Measurements from ENCODE around the gene EPG5.
"Not testable (repeated sequence)": the region's sequence is repeated elsewhere in the genome, so short reads cannot be mapped to it uniquely, and the experiment has no call there.

EPG5 gene

GRCh38 chr18:45967007-45967706 is at the start of gene EPG5:
Gene EPG5 (minus strand): TSS chr18:45967329. CDS start chr18:45967239, 90 bp downstream.
- peak; percentile 90 for DNase-seq

DNA sequence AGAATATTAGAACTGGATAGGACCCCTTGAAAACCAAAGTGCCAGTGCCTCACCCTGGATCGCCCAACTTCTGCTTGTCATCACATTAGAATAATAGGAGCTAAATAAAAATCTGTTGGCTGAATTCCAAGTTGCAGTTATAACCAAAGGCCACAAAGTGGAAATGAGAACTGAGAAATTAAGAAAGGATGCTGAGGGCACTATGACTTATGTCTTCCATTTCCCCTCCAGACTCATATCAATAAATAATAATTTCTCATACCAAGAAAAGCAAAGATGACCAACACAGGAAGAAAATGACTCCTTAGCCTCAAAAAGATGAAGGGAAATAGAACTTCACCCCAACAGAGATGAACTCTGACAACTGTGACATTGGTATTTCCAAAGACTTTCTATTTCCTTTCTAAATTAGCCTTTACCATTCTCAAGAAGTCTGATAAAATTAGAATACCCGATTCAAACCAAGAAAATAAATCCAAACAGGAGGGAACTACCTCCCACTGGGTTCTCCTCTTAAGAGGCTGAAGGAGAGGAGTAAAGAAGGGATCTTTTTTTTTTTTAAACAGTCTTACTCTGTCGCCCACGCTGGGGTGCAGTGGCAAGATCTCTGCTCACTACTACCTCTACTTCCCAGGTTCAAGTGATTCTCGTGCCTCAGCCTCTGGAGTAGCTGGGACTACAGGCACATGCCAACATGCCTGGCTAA is 46.5 kb upstream of the EPG5 start:
- no peak for DNase-seq

DNA sequence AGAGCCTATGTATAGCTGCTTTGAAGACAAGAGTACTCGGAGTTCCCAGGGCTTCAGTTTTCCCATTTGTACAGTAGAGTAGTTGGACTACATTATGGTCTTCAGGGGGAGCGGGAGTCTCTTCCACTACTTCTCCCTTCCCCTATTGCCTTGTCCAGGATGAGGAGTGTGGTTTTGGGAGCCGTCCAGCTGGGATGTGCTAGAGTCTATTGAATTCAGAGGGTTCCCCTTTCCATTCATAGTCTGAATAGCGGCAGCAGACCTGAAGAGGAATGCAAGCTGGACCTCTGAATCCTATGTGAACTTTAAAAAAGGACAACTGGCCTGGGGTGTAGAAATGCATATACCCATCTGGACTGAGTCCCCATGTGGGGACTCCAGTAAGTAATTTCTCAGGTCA is 43.5 kb upstream of the EPG5 start:
- DNase-seq = no peak

DNA sequence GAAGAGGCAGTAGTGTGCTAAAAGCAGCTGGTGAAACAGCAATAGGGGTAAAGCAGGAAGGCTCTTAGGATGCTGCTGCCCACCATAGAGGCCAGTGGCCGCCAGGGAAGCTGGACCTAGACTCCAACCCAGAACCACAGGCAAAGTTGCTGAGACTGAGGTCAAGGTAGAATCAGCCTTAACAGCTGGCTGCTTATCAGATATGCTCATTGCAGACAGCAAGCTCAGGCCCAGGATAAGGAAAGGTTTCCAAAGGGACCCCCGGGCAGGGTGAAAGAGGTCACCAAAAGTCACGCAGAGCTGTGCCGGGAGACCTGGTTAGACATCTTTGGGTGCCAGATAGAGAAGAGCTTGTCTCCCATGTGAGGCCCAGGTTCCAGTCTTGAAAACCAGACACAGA is 42.9 kb upstream of the EPG5 start:
- DNase-seq = no peak

DNA sequence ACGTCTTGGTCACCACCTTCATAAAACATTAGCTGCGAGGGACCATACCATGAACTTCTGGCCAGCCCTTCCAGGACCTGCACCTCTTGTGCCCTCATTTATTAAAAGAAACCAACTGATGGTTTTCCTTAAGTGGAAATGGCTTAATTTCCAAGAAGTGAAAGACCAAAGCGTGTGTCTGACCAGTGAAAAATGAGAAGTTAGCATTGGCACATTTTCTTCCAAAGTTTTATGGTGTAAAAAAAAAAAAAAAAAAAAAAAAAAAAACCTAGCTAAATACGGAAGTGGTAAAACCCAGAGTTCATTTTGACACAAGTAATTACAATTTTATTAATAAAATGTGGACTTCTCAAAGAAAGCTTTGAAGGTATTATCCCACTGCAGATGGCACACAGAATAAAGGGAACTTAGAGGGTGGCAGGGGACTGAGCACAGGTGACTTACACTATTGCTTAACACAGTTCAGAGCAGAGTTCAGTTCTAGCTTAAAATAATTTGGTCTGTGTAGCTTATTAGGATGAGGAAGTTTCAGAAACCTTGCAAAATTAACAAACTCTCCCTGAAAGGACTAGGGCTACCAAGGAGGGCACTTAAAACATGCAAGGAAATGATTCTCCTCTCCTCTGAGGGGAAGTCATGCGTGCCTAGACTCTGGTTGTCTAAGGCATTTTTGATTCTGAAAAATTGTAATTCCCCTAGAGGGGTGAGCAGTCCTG is 42.2 kb upstream of the EPG5 start:
- no peak for DNase-seq

DNA sequence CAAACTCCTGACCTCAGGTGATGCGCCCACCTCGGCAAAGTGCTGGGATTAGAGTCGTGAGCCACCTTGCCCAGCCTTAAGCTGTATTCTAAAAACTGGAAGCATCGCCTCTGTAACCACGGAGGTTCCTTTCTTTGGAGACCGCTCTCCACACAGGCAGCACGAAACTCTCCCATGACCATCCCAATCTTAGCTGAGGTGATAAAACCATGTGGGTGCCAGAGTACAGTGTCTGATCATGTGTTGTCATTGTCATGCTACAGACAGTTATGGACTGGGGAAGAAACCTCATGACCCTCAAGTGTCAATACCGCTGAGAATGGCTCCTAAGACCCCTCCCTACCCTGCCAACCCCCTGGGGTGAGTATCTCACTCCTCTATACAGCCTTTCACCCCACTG is 41.4 kb upstream of the EPG5 start:
- no peak for DNase-seq

GRCh38 chr18:46007165-46007564 is 40.0 kb upstream of the EPG5 start:
- no peak for DNase-seq

DNA sequence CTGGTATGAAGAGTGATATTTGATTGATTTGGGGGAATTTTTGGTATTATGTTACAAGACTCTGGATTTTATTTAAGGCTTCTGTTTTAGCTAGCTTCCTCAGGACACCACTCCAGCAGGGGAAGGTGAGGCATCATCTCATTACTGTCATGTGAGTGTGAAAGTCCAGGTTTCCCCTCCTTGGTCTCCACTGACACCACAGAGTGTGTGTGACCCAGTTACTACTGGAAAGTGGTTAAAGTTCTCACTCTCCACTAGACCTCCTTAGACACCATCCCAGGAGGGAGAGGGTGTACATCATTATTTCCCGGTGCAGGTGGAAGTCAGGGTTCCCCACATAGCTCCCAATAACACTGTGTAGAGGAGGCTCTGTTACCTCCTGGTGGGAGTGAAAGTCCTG is 35.8 kb upstream of the EPG5 start:
- no peak for DNase-seq

GRCh38 chr18:46001892-46002291 is 34.8 kb upstream of the EPG5 start:
- DNase-seq = no peak

GRCh38 chr18:46001074-46001473 is 33.9 kb upstream of the EPG5 start:
- DNase-seq = no peak

DNA sequence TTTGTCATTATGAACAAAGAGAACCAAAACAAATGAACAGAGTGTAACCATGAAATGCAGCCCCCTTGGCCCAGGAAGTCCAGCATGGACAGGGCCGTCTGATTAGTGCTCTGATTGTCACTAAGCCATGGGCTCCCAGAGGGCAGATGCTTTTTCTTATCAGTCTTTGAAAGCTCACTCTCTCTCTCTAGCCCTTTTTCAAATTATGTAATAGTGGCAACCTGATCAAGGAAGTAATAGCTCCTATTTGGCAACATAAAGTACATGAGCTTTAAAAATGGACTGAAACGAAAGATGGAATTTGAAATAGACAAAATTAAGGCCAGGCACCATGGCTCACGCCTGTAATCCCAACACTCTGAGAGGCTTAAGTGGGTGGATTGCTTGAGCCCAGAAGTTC is 32.4 kb upstream of the EPG5 start:
- DNase-seq = no peak

- no peak for DNase-seq
These were observed 31.1 kb upstream of the EPG5 start for GRCh38 chr18:45998244-45998643.

DNA sequence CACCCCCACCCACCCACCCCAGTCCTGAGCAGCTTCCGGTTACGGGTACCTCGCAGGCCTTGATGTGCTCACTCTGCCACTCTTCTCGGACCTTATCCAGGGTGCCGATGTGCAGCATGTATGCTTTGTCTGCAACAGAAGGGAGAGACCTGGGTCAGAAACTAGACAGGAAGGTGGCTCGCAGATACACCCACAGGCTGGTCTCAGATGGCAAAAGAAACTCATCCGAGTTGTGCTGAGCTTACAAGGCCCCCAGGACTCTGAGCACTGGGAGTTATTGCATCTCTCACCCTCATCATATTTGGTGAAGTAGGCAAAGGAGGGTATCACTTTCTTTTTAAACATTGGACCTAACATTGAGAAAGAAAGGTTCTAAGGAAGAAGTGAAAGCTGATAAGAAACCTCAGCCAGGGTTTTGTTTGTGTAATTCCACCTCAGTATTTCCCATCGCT is 30.6 kb upstream of the EPG5 start:
- no peak for DNase-seq

DNA sequence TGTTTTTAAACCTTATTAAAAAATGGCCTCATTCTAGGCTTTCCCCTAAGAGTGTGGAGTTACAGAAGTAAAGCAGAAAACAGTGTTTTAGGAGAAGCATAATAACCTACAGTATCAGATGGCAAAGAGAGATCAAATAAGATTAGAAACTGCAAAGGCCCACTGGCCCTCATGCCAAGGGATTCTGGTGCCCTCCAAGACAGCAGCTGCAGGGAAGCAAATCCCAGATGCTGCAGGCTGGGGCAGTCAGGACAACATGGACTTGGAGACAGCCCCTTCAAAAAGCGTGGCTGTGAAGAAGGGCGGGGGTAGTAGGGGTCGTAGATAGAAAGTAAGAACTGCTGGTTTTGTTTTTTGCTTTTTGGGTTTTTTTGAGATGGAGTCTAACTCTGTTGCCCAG is 28.3 kb upstream of the EPG5 start:
- DNase-seq = no peak

- no peak for DNase-seq
These were observed 26.3 kb upstream of the EPG5 start for GRCh38 chr18:45993438-45993837.

- not testable (repeated sequence) for DNase-seq
These were observed 25.4 kb upstream of the EPG5 start for GRCh38 chr18:45992527-45992926.

DNA sequence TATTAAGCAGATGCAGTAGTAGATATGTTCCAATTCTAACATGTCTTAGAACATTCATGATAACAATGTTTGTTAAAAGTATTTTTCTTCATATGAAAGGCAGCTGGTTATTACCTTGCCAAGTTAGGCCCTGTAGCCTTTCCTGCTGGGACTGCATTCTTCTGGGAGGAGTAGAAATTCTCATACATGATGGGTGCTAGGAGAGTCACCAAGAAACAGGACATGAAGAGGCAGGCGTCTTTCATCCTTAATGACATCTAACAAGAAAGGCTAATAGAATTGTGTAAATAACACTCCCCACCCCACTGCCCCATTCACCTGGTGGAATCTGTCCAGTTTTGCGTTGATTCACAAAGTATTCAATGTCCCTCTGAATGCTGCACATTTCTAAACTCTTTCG is 24.7 kb upstream of the EPG5 start:
- no peak for DNase-seq

GRCh38 chr18:45984546-45985235 is 17.6 kb upstream of the EPG5 start:
- no peak for DNase-seq

GRCh38 chr18:45981821-45982220 is 14.7 kb upstream of the EPG5 start:
- no peak for DNase-seq

DNA sequence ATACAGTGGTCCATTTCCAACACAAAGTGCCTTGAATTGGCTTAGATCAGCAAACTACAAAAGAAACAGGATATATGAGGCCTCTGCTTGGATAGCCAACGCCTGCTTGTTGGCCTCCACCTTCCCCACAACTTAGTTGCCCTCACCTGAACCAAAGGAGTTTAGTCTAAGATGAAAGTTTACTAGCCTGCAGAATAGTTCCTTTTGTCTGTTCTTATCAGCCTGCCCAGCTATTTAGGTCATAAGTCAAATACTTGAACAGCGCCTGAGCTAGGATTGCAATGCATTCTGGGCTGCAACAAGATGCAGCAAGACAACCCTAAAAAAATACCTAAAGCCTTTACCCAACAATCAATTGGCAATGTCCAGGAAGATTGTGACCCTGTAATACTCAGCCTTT is 13.1 kb upstream of the EPG5 start:
- no peak for DNase-seq

- DNase-seq = peak; percentile 66
These were observed 11.0 kb upstream of the EPG5 start for GRCh38 chr18:45978084-45978483.

DNA sequence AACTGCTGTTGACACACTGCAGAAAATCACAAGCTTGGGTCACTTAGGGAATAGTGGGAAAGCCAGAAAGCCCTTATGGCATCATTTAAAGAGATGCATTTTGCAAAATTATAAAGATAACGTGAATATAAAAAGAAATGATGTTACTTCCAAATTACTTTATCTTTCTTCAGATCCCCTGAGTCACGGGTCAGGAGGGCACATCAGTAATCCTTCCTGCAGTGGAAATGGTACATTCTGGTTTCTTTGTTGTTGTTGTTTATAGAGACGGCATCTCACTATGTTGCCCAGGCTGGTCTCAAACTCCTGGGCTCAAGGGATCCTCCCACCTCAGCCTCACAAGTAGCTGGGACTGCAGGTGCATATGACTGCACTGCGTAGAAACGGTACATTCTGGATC is 9.8 kb upstream of the EPG5 start:
- DNase-seq = no peak

DNA sequence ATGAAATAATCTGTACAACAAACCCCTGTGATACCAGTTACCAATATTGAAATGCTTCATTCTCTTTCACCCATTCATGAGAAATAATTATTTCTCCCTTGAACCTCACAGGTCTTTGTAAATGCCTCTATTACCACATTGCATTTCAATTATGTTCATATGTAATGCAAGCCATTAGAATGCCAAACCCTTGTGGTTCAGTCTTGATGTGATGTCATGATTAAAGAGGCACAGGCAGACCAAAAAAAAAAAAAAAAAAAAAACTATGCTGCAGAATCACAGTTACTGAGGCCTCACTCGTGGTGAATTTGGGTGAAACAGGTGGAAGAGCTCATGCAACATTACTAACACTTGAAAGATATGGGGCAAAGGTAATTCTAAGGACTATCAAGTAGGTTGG is 9.4 kb upstream of the EPG5 start:
- DNase-seq = no peak
